Ramos (cell line): Measurements from ENCODE around the gene HSF4.
"Not testable (repeated sequence)": the region's sequence is repeated elsewhere in the genome, so short reads cannot be mapped to it uniquely, and the experiment has no call there.

Experiments used
- in situ Hi-C: fragments of 300-500 bp; cut with MboI; formaldehyde crosslinking; loops from one replicate; pipeline ENCODE4 v1.14.3; 2022; ENCODE audit warnings: low sequenced_read_pairs; ENCODE audit not compliant: unreplicated experiment

The HSF4 gene

GRCh38 chr16:67164599-67165061 is at the start of gene HSF4:
TSS of gene HSF4 (plus strand) at chr16:67164745. CDS start at chr16:67164812, 67 bp downstream.
- in situ Hi-C loops: no loop called here

DNA sequence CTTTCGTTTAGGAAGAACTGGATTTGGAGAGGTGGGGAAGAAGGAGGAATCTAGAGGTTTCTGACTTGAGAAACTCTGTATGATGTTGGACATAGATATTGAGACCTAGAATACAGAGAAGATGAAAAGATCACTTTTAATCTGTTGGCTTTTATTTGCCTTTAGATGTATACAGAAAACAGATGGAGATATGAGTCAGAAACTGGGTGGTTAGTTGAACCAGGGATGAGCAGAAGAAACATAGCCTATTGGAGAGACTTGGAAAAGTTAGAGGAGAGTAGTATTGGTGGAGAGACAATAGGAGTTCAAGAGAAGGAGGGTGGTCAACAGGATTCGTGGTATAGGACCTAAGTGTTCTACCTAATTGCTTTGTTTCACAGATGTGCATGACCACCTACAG is 49.8 kb upstream of the HSF4 start:
- in situ Hi-C loops: no loop called here

DNA sequence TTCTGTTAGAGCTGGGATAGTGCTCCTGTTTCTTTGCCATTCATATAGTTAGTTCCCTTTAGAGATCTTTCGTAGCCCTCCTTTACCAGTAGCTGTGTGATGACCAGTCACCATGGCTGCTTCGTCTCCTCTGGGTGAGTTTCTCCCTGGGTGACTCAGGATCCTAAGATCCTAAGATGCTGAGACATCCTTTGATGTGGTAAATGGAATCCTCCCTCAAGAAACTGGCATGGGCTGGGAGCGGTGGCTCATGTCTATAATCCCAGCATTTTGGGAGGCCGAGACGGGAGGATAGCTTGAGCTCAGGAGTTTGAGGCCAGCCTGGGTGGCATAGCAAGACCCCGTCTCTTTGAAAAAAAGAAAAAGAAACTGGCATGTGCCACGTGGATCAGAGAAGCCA is 48.9 kb upstream of the HSF4 start:
- in situ Hi-C loops: no loop called here

DNA sequence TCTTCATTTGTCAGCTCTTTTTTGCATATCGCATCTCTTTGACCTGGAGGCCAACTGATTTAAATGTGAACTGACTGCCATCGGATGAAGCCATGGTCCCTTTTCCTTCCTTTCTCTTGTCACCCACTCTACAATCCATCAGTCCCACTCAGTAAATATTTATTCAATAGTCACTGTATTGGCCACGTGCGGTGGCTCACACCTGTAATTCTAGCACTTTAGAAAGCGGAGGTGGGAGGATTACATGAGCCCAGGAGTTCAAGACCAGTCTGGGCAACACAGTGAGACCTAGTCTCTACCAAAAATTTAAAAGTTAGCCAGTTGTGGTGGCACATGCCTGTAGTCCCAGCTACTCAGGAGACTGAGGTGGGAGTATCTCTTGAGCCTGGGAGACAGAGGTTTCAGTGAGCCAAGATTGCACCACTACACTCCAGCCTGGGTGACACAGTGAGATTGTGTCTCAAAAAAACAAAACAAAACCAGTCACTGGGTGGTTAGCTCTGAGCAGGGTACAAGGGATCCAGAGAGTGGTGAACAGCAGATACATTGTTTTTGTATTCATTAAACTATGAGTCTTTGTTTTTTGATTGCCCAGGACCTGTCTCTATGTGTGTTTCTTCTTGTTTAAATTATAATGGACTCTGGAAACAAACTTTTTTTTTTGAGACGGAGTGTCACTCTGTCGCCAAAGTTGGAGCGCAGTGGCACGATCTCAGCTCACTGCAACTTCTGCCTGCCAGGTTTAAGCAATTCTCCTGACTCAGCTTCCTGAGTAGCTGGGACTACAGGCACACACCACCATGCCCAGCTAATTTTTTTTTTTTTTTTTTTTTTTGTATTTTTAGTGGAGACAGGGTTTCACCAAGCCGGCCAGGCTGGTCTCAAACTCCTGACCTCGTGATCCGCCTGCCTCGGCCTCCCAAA is 47.9 kb upstream of the HSF4 start:
- in situ Hi-C loops: no loop called here

DNA sequence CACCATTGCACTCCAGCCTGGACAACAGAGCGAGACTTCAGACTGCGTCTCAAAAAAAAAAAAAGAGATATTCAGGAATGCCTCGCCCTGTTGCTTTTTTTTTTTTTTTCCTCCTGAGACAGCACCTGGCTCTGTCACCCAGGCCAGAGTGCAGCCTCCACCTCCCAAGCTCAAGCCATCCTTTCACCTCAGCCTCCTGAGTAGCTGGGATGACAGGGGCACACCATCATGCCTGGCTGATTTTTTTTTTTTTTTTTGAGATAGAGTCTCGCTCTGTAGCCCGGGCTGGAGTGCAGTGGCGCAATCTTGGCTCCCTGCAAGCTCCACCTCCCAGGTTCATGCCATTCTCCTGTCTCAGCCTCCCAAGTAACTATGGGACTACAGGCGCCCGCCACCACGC is 46.8 kb upstream of the HSF4 start:
- in situ Hi-C loops: no loop called here

DNA sequence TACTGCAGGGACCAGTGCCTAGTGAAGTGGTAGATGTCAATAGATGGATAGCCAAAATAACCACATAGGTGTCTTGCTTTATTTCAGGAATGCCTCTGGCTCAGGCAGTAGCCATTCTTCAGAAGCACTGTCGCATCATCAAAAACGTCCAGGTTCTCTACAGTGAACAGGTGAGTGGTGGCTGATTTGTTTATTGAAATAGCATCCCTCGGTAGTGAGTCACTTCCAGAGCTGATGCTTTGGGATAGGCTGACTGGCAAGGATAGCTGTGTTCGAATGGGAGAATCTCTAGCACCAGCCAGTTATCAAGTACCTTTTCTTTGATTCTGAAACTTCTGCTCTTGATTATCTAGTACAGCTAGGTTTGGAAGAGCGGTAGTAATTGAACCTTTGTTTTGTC is 44.5 kb upstream of the HSF4 start:
- in situ Hi-C loops: no loop called here

GRCh38 chr16:67122799-67123198 is 41.7 kb upstream of the HSF4 start:
- in situ Hi-C loops: not testable (repeated sequence)

DNA sequence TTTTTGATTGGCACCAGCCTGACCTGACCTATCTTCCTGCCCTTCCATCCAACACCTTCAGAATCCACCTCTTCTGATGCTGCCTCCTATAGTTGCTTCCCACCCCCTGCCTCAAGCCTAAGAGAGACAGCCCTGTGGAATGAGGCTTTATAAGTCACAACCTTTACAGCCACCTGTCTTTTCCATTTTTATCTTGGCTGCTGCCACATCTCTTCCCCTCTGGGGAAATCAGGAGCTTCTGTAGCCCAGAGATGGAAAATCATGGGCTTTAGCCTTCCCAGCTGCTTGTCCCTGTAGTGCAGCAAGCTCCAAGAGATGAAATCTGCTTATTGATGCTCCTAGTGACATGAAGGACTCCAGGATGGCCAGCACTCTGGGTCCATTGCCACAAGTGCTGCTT is 36.1 kb upstream of the HSF4 start:
- in situ Hi-C loops: no loop called here

DNA sequence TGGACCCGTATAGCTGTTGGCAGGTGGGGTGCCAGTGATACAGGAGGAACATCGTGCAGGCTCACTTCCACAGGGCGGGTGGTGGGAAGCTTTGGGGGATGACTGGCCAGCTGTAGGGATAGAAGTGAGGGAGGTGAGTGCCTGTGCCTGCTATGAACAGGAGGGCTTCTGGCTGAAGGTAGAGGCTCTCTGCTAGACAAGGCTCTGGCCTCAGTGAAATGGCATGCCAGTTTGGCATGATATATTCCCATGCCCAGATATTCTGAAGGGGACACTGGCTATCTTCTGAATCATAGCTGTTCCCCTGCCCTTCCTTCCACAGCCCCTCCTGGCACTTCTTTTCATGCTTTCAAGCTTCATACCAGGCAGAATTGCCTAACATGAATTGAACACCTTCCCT is 35.7 kb upstream of the HSF4 start:
- in situ Hi-C loops: no loop called here

DNA sequence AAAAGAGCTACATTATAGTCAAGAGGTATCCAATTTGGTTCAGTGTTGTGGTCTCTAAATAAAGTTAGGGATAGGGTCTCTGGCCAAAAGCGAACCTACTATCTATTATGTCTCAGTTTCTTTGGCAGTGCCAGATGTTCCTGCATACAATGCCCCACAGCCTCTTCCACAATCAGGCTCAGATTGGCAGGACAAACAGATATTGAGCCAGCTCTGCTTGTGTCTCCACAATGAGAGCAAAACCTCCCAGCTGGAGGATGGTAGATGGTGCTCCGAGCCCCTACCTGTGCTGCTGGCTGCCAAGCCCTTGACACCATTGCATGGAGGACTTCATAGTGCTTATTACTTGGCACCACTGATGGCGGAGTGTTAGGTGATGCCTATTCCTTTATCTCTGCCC is 35.1 kb upstream of the HSF4 start:
- in situ Hi-C loops: no loop called here

GRCh38 chr16:67137605-67138004 is 26.9 kb upstream of the HSF4 start:
- in situ Hi-C loops: no loop called here

DNA sequence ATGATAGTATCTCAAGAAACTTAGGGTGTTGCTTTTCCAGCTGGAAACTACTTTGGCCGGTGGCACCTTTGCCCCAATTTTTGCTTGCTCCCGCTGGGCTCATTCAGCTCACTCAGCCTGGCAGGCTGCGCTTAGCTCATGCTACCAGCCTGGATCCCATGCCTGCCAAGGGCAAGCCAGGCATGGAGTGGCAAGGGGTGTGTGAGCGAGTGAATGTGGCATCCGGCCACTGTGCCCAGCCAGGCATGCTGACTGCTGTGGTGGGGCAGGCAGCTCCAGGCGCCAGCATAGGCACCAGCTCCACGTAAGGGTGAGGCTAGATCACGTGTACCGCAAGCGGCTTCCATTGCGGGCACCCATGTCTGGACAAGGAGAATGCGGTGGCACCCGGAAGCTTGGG is 23.2 kb upstream of the HSF4 start:
- in situ Hi-C loops: no loop called here

GRCh38 chr16:67142342-67142741 is 22.2 kb upstream of the HSF4 start:
- in situ Hi-C loops: no loop called here

GRCh38 chr16:67144943-67145342 is 19.6 kb upstream of the HSF4 start:
- in situ Hi-C loops: loop anchor here (5.0 kb wide), 1 partner anchor 128 kb away; no protein-coding TSS in a partner anchor

DNA sequence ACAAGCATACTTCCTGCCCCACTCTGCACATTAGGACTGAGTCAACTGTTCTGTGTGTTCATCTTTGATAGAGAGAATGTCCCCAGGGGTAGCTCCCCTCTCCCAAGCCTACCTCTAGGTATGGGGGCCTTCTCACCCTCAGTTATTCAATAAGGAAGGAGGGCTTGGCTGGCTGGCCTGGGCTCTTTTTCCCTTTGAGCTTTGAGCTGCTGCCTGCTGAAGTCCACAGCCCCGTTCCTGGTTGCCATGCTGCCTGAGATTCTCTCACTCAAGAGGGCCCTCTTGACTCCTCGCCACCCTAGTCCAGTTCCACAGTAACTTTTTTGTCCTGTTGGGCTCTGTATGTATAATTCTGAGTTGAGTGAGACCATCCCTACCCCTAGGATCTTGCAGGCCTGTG is 18.8 kb upstream of the HSF4 start:
- in situ Hi-C loops: loop anchor here (5.0 kb wide), 1 partner anchor 128 kb away; no protein-coding TSS in a partner anchor

GRCh38 chr16:67146523-67147357 is 17.8 kb upstream of the HSF4 start:
- in situ Hi-C loops: loop anchor here (5.0 kb wide), 1 partner anchor 129 kb away; no protein-coding TSS in a partner anchor

GRCh38 chr16:67147437-67148140 is 17.0 kb upstream of the HSF4 start:
- in situ Hi-C loops: loop anchor here (5.0 kb wide), 1 partner anchor 130 kb away; no protein-coding TSS in a partner anchor

DNA sequence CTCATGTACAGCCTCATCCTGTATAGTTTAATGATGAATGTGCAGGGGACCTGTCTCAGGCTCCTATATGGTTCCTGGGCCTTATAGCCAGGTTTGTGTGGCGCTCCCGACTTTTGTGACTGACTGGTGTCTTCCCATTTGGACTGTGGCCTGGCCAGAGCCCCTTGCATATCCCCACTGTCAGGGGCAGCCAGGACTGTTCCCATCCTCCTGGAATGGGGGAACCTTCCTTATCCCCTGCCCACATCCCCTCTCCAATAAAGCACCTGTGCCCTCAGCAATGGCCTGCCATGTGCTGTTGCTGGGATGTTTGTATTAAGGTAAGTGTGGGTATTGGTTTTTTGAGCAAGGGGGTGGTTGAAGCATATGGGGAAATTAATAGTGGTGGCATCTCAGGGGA is 16.3 kb upstream of the HSF4 start:
- in situ Hi-C loops: loop anchor here (5.0 kb wide), 1 partner anchor 131 kb away; no protein-coding TSS in a partner anchor

DNA sequence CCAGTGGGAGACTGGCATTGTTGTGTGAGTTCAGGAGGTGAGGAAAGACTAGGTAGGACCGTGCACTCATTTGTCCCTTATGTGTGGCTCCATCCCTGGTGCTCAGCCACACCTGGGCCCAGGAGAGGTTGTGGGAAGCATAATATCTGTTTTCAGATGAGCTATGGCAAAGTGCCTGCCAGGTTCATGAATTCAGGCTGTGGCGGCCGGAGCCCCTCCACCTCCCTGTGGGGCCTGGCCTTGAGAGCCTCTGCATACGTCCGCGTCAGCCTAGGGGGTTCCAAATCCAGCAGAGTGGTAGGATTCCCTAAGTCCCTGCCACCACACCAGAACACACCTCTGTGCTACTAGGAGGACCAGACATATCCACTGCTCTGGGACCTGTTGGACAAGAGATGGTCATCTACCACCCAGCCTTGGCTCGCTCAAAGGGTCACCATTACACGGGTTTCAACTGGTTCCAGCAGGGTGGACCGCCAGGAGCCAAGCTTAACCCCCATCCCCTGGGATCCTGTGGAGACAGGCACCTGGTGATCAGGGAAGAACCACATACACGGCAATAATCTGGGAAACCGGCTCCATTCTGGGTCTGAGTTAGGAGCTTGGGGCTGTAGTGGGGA is 15.8 kb upstream of the HSF4 start:
- in situ Hi-C loops: loop anchor here (5.0 kb wide), 1 partner anchor 131 kb away; no protein-coding TSS in a partner anchor
